ENCODE measurements around the gene TMEM38A.
"Not testable (repeated sequence)": the region's sequence is repeated elsewhere in the genome, so short reads cannot be mapped to it uniquely, and the experiment has no call there.

Gene TMEM38A

GRCh38 chr19:16627193-16627927, 33.6 kb upstream of the TMEM38A start:
- peaks cover 56% of the 10 kb centered on the region for H3K4me1 Mint-ChIP-seq (ENCODE audit: low read depth)
- H3K27me3 Mint-ChIP-seq, result no peaks in the 10 kb centered on the region
- H3K4me3 Mint-ChIP-seq, result peak overlapping the region; percentile 92
- H3K36me3 Mint-ChIP-seq (ENCODE audit: low read depth), result peaks cover 81% of the 10 kb centered on the region
- no peak for DNase-seq
- H3K27ac Mint-ChIP-seq, result peak overlapping the region; percentile 92
- H3K9me3 Mint-ChIP-seq, result no peaks in the 10 kb centered on the region

- H3K36me3 Mint-ChIP-seq (ENCODE audit: low read depth), result peaks cover 82% of the 10 kb centered on the region
- DNase-seq, result no peak
- H3K27me3 Mint-ChIP-seq, result no peaks in the 10 kb centered on the region
- H3K4me1 Mint-ChIP-seq (ENCODE audit: low read depth), result peaks cover 57% of the 10 kb centered on the region
- no peaks in the 10 kb centered on the region for H3K9me3 Mint-ChIP-seq
- peak overlapping the region; percentile 29 for H3K27ac Mint-ChIP-seq
- peak overlapping the region; percentile 92 for H3K4me3 Mint-ChIP-seq
Observed at GRCh38 chr19:16627928-16628182, 33.1 kb upstream of the TMEM38A start.

GRCh38 chr19:16628183-16628983, 32.6 kb upstream of the TMEM38A start, which contains the start of gene MED26:
Gene MED26, minus strand, starts transcription at chr19:16628204. Its CDS starts 261 bp downstream, at chr19:16627943.
- no peaks in the 10 kb centered on the region for H3K9me3 Mint-ChIP-seq
- H3K4me3 Mint-ChIP-seq, result peak within 1 kb of the TSS; percentile 99
- peaks cover 52% of the 10 kb centered on the region for H3K4me1 Mint-ChIP-seq (ENCODE audit: low read depth)
- H3K27me3 Mint-ChIP-seq, result no peaks in the 10 kb centered on the region
- peak; percentile 97 for DNase-seq
- peaks cover 81% of the 10 kb centered on the region for H3K36me3 Mint-ChIP-seq (ENCODE audit: low read depth)
- H3K27ac Mint-ChIP-seq, result peak within 1 kb of the TSS; percentile 100

GRCh38 chr19:16628984-16629691, 31.8 kb upstream of the TMEM38A start:
- Mint-ChIP-seq H3K4me3 (peak overlapping the region; percentile 99), H3K9me3 (no peaks in the 10 kb centered on the region), H3K27me3 (no peaks in the 10 kb centered on the region), H3K27ac (peak overlapping the region; percentile 100), H3K36me3 (ENCODE audit: low read depth) (peaks cover 80% of the 10 kb centered on the region), H3K4me1 (ENCODE audit: low read depth) (peaks cover 44% of the 10 kb centered on the region)
- DNase-seq, result no peak

GRCh38 chr19:16631465-16631864, 29.5 kb upstream of the TMEM38A start:
- Mint-ChIP-seq H3K27me3 (no peaks in the 10 kb centered on the region), H3K36me3 (ENCODE audit: low read depth) (peaks cover 74% of the 10 kb centered on the region)

GRCh38 chr19:16637535-16637934, 23.4 kb upstream of the TMEM38A start:
- Mint-ChIP-seq H3K27ac (peak overlapping the region; percentile 58), H3K4me1 (ENCODE audit: low read depth) (peaks cover 21% of the 10 kb centered on the region), H3K4me3 (no peak overlapping the region), H3K27me3 (no peaks in the 10 kb centered on the region), H3K36me3 (ENCODE audit: low read depth) (peaks cover 81% of the 10 kb centered on the region), H3K9me3 (no peaks in the 10 kb centered on the region)
- no peak for DNase-seq

More at GRCh38 chr19:16631465-16631864, 29.5 kb upstream of the TMEM38A start:
- H3K27ac Mint-ChIP-seq, result peak overlapping the region; percentile 67
- H3K4me3 Mint-ChIP-seq, result no peak overlapping the region
- no peaks in the 10 kb centered on the region for H3K9me3 Mint-ChIP-seq
- H3K4me1 Mint-ChIP-seq (ENCODE audit: low read depth), result peaks cover 24% of the 10 kb centered on the region
- no peak for DNase-seq

GRCh38 chr19:16638666-16639065, 22.3 kb upstream of the TMEM38A start:
- H3K9me3 Mint-ChIP-seq, result no peaks in the 10 kb centered on the region
- H3K27me3 Mint-ChIP-seq, result no peaks in the 10 kb centered on the region
- H3K4me3 Mint-ChIP-seq, result no peak overlapping the region
- peaks cover 83% of the 10 kb centered on the region for H3K36me3 Mint-ChIP-seq (ENCODE audit: low read depth)
- peak overlapping the region; percentile 74 for H3K27ac Mint-ChIP-seq
- no peak for DNase-seq
- peaks cover 21% of the 10 kb centered on the region for H3K4me1 Mint-ChIP-seq (ENCODE audit: low read depth)

GRCh38 chr19:16640951-16641350, 20.0 kb upstream of the TMEM38A start:
- Mint-ChIP-seq H3K36me3 (ENCODE audit: low read depth) (peaks cover 88% of the 10 kb centered on the region), H3K4me1 (ENCODE audit: low read depth) (peaks cover 28% of the 10 kb centered on the region), H3K27ac (no peak overlapping the region)

GRCh38 chr19:16641695-16642094, 19.2 kb upstream of the TMEM38A start:
- Mint-ChIP-seq H3K4me3 (no peak overlapping the region), H3K36me3 (ENCODE audit: low read depth) (peaks cover 92% of the 10 kb centered on the region), H3K27ac (no peak overlapping the region), H3K4me1 (ENCODE audit: low read depth) (peaks cover 28% of the 10 kb centered on the region), H3K27me3 (no peaks in the 10 kb centered on the region), H3K9me3 (no peaks in the 10 kb centered on the region)
- no peak for DNase-seq

More at GRCh38 chr19:16640951-16641350, 20.0 kb upstream of the TMEM38A start:
- Mint-ChIP-seq H3K27me3 (no peaks in the 10 kb centered on the region), H3K9me3 (no peaks in the 10 kb centered on the region), H3K4me3 (no peak overlapping the region)
- DNase-seq, result no peak

- Mint-ChIP-seq H3K9me3 (no peaks in the 10 kb centered on the region), H3K27me3 (no peaks in the 10 kb centered on the region), H3K27ac (no peak overlapping the region), H3K4me1 (ENCODE audit: low read depth) (peaks cover 24% of the 10 kb centered on the region), H3K36me3 (ENCODE audit: low read depth) (peaks cover 100% of the 10 kb centered on the region), H3K4me3 (no peak overlapping the region)
- no peak for DNase-seq
Observed at GRCh38 chr19:16645140-16645539, 15.8 kb upstream of the TMEM38A start.

GRCh38 chr19:16649734-16650133, 11.2 kb upstream of the TMEM38A start:
- Mint-ChIP-seq H3K4me3 (no peak overlapping the region), H3K27ac (peak overlapping the region; percentile 26), H3K9me3 (no peaks in the 10 kb centered on the region), H3K27me3 (no peaks in the 10 kb centered on the region), H3K4me1 (ENCODE audit: low read depth) (peaks cover 25% of the 10 kb centered on the region), H3K36me3 (ENCODE audit: low read depth) (peaks cover 99% of the 10 kb centered on the region)
- DNase-seq, result no peak

GRCh38 chr19:16650821-16651220, 10.1 kb upstream of the TMEM38A start:
- no peak for DNase-seq
- H3K4me1 Mint-ChIP-seq (ENCODE audit: low read depth), result peaks cover 24% of the 10 kb centered on the region

GRCh38 chr19:16651421-16652188, 9.3 kb upstream of the TMEM38A start:
- not testable (repeated sequence) for DNase-seq, H3K9me3 Mint-ChIP-seq, H3K4me3 Mint-ChIP-seq, H3K27me3 Mint-ChIP-seq
- Mint-ChIP-seq H3K4me1 (ENCODE audit: low read depth) (peaks cover 26% of the 10 kb centered on the region), H3K27ac (peak overlapping the region; percentile 52), H3K36me3 (ENCODE audit: low read depth) (peaks cover 99% of the 10 kb centered on the region)

More at GRCh38 chr19:16650821-16651220, 10.1 kb upstream of the TMEM38A start:
- Mint-ChIP-seq H3K27me3 (no peaks in the 10 kb centered on the region), H3K36me3 (ENCODE audit: low read depth) (peaks cover 99% of the 10 kb centered on the region), H3K27ac (peak overlapping the region; percentile 52), H3K9me3 (no peaks in the 10 kb centered on the region), H3K4me3 (no peak overlapping the region)

GRCh38 chr19:16652854-16653253, 8.1 kb upstream of the TMEM38A start:
- peaks cover 97% of the 10 kb centered on the region for H3K36me3 Mint-ChIP-seq (ENCODE audit: low read depth)
- no peaks in the 10 kb centered on the region for H3K9me3 Mint-ChIP-seq
- no peak overlapping the region for H3K27ac Mint-ChIP-seq
- no peak overlapping the region for H3K4me3 Mint-ChIP-seq
- peaks cover 33% of the 10 kb centered on the region for H3K4me1 Mint-ChIP-seq (ENCODE audit: low read depth)
- no peak for DNase-seq
- H3K27me3 Mint-ChIP-seq, result no peaks in the 10 kb centered on the region
